Measurements from ENCODE around the gene LGALS7B. TPM values are rescaled to one million over a fixed set of nuclear protein-coding genes. Genes with fewer than 3 reads are reported as not detected.

Gene LGALS7B
- polyA plus RNA-seq, 1 donor from 2014 or later = not detected

- Histone ChIP-seq H3K4me2 (ENCODE audit: low read length) (no peak within 1 kb of the TSS), H4K20me1 (ENCODE audit: insufficient read depth) (no peaks in the 10 kb centered on the region)
- TF ChIP-seq RAD21 (conservative IDR thresholded peaks at IDR 0.05) = no peak
- TF ChIP-seq CTCF (IDR thresholded peaks at IDR 0.05; ENCODE audit: poor library complexity, severe bottlenecking) = no peak
- TF ChIP-seq TAF1 (IDR thresholded peaks at IDR 0.05; ENCODE audit: low read depth) = no peak
- TF ChIP-seq REST (IDR thresholded peaks at IDR 0.05; ENCODE audit: borderline replicate concordance) = no peak
- TF ChIP-seq SMC3 (conservative IDR thresholded peaks at IDR 0.05; ENCODE audit: poor library complexity) = no peak
- no peak for TF ChIP-seq EZH2 (IDR thresholded peaks at IDR 0.05; ENCODE audit: borderline replicate concordance, insufficient read depth, low read length, poor library complexity, severe bottlenecking)
- TF ChIP-seq MXI1 (conservative IDR thresholded peaks at IDR 0.05; ENCODE audit: poor library complexity, severe bottlenecking) = no peak
- TF ChIP-seq POLR2AphosphoS5 (IDR thresholded peaks at IDR 0.05) = no peak
- no peak for TF ChIP-seq EP300 (conservative IDR thresholded peaks at IDR 0.05; ENCODE audit: poor library complexity, severe bottlenecking)
These were observed 44.7 kb upstream of the LGALS7B start, which contains the start of gene CAPN12 for GRCh38 chr19:38744298-38744681. TSS of gene CAPN12 (minus strand) at chr19:38744474. CDS start at chr19:38744165, 309 bp downstream.

GRCh38 chr19:38744874-38745273, 44.1 kb upstream of the LGALS7B start:
- Histone ChIP-seq H3K27ac (ENCODE audit: low read length) (no peak overlapping the region), H4K20me1 (ENCODE audit: insufficient read depth) (no peaks in the 10 kb centered on the region), H3K4me3 (ENCODE audit: low read length) (no peak overlapping the region), H3K4me2 (ENCODE audit: low read length) (no peak overlapping the region), H3F3A (ENCODE audit: insufficient read depth, low read length, poor library complexity, severe bottlenecking) (no peaks in the 10 kb centered on the region), H3K27me3 (ENCODE audit: insufficient read depth, low read depth, low read length) (no peaks in the 10 kb centered on the region), H3K9me2 (ENCODE audit: insufficient read depth, low read length) (no peaks in the 10 kb centered on the region), H3K79me2 (replicated peaks; ENCODE audit: insufficient read depth, low read length) (no peaks in the 10 kb centered on the region), H3K9me3 (ENCODE audit: low read length) (no peaks in the 10 kb centered on the region), H2AFZ (ENCODE audit: low read depth, low read length) (no peak overlapping the region), H3K36me3 (ENCODE audit: insufficient read depth, low read length) (no peaks in the 10 kb centered on the region), H3K9ac (ENCODE audit: low read length) (no peak overlapping the region)
- TF ChIP-seq CTCF (IDR thresholded peaks at IDR 0.05; ENCODE audit: poor library complexity, severe bottlenecking) (no peak), EZH2 (IDR thresholded peaks at IDR 0.05; ENCODE audit: borderline replicate concordance, insufficient read depth, low read length, poor library complexity, severe bottlenecking) (no peak), TAF1 (IDR thresholded peaks at IDR 0.05; ENCODE audit: low read depth) (no peak), POLR2AphosphoS5 (IDR thresholded peaks at IDR 0.05) (no peak), REST (IDR thresholded peaks at IDR 0.05; ENCODE audit: borderline replicate concordance) (no peak), SMC3 (conservative IDR thresholded peaks at IDR 0.05; ENCODE audit: poor library complexity) (no peak), MXI1 (conservative IDR thresholded peaks at IDR 0.05; ENCODE audit: poor library complexity, severe bottlenecking) (no peak), EP300 (conservative IDR thresholded peaks at IDR 0.05; ENCODE audit: poor library complexity, severe bottlenecking) (no peak), RAD21 (conservative IDR thresholded peaks at IDR 0.05) (no peak)

More at GRCh38 chr19:38744298-38744681, 44.7 kb upstream of the LGALS7B start, which contains the start of gene CAPN12:
- no peaks in the 10 kb centered on the region for H3K9me3 ChIP-seq (ENCODE audit: low read length)
- H3K79me2 ChIP-seq (replicated peaks; ENCODE audit: insufficient read depth, low read length) = no peaks in the 10 kb centered on the region
- no peak within 1 kb of the TSS for H3K4me3 ChIP-seq (ENCODE audit: low read length)
- H3K27ac ChIP-seq (ENCODE audit: low read length) = no peak within 1 kb of the TSS
- no peaks in the 10 kb centered on the region for H3K27me3 ChIP-seq (ENCODE audit: insufficient read depth, low read depth, low read length)
- no peak within 1 kb of the TSS for H3K9ac ChIP-seq (ENCODE audit: low read length)
- H3F3A ChIP-seq (ENCODE audit: insufficient read depth, low read length, poor library complexity, severe bottlenecking) = no peaks in the 10 kb centered on the region
- no peaks in the 10 kb centered on the region for H3K9me2 ChIP-seq (ENCODE audit: insufficient read depth, low read length)
- no peak within 1 kb of the TSS for H2AFZ ChIP-seq (ENCODE audit: low read depth, low read length)
- H3K36me3 ChIP-seq (ENCODE audit: insufficient read depth, low read length) = no peaks in the 10 kb centered on the region
